Measurements from ENCODE around the gene TMEM208.

The TMEM208 gene

DNA sequence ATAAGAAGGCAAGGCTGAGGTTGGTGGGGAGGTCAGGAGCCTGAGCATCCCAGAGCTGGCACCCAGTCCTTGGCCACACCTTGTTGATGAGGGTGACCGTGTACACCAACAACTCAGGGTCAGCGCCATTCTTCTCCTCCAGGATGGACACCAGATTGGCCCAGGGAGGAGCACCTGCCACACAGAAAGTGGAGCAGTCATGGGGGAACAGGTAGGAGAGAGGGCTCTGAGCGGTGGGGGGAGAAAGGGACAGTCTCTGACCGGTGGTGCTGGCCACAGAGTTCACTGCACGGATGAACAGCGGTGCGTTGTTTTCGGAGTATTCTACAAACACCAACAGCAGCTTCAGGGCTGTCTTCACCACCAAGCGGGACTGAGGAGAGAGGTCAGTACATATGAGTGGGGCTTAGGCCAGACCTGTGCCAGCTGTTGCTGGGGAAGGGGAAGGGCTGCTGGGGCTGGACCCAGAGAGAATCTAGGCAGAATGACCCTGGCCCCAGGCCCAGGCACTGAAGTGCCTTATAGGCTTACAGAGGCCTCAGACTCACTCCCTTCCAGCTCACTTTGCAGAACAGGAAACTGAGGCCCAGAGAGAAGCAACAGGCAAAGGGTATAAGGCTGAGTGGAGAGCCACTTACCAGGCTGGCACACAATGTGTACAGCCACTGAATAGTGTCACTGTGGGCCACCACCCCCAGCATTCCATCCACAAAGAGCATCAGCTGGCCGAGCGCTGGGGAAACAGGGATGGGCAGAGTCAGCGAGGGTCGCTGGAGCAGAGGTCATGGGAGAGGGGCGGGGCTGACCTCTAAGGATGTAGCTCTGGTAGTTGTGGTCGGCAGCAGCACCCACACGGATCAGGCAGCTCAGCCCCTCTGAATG lies 10.7 kb downstream of the TMEM208 start:
- DNase-seq = no peak

DNA sequence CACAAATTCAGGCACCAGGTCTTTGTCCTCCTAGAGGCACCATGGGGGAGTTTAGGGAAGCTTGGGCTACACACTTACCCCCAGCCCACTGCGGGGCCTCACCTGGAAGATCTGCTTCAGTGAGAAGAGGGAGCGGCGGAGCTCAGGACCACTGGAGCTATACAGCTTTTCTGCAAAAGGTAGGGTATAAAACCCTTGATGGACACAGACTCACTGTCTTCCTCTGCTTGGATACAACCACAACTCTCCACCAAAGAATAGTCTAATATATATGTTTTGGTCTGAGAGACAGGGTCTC lies 11.3 kb downstream of the TMEM208 start:
- DNase-seq = no peak

DNA sequence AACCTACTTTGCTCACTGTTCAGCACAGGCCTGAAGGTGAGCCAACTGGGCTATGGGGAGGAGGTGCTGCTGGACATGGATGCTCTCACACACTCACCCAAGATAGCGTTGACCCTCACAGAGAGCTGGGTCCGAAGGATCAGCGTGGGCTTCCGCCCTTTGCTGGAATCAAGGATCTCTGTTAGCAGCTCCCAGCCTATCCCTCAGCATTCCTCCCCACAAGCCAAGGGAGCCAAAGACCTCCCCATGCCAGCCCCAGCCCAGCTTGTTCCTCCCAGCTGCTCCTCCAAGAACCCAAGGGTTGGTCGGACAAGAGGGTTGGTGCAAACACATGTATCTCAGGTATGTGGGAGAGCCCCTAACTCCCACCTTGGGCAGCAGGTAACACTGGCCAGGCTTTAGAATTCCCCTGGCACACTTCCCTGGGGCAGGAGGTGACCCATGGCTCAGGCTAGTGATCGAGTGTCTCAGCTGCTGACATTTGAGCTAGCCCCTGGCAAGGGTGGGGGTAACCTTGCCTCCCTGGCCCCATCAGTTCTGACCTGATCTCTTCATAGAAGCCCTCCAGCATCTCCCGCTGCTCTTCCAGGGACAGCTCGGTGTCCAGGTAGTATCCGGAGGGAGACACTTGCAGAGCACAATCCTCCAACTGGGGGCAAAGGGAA lies 12.0 kb downstream of the TMEM208 start:
- DNase-seq = no peak

DNA sequence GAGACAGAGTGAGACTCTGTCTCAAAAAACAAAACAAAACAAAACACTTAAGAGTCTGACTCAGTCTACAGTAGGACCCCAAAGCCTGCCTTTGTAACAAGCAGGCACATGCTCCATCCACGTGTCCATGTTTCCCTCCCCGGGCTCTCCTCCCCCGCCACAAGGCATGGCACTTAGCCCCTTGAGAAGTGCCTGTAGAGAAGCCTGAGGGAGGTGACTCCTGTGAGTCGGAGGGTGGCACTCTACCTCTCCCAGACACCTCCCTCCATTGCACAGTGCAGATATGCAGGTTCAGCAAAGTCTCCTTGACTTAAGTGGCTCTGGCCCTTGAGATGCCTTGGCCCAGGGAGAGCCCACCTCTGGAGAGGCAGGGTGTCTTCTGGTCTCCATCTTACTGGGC lies 13.6 kb downstream of the TMEM208 start:
- no peak for DNase-seq

DNA sequence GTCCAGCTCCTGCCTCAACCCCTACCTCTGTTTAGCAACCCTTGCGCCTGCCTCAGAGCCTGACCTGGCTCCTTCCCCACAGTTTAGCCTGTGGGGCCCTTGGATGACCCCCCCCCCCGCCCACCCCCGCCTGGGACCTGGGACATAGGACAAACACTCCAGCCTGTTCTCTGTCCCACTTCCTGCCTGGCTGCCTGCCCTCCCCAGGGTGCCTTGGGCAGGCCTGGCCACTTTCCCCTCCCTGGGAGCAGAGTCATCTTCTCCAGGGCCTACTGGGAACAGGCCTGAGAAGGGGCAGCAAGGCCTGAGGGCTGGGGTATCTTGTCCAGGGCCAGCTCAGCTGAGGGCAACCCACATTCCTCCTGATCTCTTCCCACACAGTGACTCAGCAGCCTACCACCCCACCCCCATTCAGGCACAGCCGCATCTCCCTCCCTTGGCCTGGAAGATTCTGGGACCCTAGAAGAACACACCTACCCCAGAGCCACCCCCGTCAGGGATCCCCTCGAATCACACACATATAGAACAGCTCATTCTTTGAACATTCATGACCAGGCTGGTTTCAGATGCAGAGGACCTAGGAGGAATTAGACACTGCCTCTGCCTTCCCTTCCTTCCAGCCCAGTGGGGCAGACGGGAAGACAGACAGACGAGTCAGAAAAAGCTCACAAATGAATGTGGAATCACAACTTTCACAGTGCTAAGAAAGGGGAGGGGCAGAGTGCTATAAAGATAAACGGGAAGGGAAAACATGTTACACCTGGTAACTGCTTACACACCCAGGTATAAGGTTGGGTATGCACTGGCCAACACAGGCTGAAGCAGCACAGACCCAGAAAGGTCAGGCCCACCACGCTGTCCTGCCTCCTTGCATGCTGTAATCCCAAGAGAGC lies 14.3 kb downstream of the TMEM208 start:
- no peak for DNase-seq

DNA sequence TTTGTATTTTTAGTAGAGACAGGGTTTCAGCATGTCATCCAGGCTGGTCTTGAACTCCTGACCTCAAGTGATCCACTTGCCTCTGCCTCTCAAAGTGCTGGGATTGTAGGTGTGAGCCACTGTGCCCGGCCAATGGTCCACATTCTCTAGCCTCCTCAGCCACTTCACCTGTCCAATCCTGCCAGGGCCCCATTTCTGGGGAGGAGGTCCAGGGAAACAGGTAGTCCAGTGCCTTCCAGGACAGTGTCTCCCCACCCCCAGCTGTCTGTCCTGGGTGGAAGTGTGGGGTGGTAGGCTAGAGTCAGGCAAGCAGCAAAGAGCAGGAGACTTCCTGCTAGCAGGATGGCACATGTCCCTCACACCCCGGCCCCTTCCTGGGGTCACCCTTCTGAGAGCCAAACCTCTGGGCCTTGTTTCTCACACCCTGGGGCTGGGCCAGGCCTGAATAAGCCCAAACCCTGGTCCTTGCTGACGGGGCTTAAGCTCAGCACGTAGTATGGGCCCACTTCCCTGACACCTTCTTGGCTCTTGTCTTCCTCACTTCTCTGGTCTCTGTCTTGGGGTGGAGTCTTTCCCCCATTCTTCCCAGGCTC lies 15.3 kb downstream of the TMEM208 start:
- DNase-seq = no peak

DNA sequence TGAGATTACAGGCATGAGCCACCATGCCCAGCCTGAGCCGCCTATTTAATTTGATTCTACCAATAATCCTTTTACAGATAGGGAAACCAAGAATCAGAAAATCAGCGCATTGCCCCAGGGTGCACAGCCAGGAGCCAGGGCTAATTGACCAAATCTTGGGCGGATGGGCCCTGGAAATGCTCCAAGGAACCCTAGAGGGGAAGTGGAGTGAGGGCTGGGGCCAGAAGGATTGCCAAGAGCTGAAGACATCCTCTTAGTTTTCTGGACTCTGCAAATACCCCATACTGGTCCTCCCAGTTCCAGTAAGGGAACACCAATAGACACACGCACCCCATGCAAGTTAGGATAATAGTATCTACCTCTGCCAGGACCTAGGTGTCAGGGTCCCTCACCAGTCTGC lies 16.6 kb downstream of the TMEM208 start:
- no peak for DNase-seq

DNA sequence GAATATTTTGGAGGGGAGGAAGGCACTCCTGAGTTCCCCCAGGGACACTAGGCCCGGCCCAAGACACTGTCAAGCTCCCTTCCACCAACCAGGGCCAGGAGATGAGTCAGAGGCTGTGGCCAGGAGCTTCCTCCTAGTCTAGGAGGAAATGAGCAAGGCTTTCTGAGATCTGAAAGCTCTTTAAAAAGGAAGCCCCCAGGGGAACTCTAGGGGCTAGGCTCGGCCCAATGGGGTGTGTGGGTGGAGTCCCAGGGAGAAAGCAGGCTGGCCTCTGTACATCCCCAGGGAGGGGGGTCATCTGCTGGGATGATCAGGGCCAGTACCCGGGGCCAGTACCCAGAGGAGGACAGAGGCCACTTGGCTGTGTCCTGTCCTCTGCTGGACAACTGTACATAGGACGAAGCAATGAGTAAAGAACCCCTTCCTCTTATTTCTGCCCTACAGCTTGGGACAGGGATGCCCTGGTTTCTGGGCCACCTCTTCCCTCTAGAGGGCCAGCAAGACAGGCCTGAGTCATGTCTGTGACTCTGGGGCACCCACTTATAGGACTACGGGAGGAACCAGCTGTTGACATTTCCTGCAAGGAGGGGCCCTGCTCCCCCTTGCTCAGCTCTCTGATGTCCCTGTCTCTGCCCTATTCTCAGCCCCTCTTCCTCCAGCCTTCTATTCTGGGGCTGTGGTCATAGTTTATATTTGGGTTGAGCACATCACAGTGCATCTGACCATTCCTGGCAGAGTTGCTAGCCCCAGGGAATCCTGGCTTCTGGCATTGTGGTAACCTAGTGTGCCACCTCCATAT lies 17.7 kb downstream of the TMEM208 start:
- DNase-seq = peak; percentile 83

DNA sequence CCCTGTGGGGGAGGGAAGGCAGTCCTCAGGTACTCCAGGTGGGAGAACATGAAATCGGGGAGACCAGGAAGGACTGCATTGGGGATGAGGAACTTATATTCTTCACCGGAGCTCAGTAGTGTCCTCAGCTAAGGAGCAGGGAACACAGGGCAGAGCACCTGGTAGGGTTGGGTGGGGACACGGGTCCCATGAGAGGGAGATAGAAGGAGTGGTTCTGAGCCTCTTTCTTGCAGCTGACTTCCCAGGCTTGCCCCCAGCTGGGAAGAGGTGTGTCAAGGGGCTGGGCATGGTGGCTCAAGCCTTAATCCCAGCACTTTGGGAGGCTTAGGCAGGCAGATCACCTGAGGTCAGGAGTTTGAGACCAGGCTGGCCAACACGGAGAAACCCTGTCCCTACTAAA lies 18.3 kb downstream of the TMEM208 start:
- no peak for DNase-seq

DNA sequence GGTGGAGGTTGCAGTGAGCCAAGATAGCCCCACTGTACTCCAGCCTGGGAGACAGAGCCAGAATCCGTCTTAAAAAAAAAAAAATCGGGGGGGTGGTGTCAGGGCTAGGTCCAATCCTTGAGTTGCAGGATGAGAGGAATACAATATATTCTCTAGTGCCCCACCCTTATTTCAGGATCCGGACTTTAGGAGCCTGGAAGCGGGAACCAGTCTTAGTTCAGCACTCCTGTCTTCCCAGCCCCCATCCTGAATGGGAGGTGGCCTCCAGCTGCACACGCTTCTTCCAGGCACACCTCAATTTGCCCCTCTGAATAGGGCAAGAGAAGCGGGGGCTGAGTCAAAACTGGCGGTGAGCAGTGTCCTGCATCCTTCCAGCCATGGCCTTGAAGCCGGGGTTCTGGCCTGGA lies 18.7 kb downstream of the TMEM208 start:
- no peak for DNase-seq

DNA sequence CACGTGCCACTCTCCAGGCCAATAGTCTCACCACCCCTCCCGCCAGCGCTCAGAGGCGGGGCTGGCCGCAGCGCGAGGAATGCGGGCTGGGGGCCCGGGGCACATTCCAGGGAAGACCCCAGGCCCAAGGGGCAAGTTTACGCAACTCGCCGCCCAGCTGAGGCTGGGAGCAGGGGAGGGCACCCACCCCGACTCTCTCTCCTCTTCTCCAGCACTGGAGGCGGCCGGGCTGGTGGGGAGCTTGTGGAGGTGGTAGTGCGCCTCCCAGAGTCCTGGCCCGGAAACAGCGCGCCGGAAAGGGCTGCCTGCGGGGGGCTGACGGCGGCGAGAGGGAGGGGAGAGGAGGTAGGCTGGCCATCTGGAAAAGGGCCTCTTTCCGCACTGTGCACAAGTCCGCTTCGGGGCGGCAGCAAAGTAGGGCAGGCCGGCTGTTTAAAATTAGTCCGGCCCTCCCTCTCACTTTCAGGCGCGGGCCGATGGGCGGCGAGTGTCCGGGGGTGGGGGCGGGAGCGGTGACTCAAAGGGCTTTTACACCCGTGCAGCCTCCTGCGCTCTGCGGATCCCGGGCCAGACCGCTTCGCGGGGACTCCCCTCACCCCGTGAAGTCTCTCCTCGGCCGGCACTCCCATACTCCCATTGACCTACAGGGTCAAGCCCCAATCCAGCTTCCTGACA lies 19.3 kb downstream of the TMEM208 start:
- peak; percentile 52 for DNase-seq

DNA sequence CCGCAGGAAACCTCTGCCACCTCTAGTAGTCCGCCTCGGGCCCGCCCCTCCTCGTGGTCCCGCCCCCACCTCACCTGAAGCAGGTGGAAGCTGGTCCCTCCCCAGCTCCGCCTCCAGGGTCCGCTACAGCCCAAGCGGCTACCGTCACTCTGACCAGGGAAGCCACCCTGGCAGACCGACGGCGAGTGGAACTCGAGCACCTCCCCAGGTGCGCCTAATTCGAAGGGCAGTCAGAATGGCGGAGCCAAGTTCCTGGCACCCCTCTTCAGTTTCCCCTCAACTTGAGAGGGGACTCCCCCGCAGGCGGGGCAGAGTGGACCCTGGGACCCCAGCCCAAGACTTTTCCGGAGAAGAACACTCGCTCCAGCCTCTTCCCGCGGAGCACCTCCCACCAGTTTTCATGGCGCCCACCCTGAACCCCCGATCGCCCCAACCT lies 19.8 kb downstream of the TMEM208 start:
- DNase-seq = no peak

DNA sequence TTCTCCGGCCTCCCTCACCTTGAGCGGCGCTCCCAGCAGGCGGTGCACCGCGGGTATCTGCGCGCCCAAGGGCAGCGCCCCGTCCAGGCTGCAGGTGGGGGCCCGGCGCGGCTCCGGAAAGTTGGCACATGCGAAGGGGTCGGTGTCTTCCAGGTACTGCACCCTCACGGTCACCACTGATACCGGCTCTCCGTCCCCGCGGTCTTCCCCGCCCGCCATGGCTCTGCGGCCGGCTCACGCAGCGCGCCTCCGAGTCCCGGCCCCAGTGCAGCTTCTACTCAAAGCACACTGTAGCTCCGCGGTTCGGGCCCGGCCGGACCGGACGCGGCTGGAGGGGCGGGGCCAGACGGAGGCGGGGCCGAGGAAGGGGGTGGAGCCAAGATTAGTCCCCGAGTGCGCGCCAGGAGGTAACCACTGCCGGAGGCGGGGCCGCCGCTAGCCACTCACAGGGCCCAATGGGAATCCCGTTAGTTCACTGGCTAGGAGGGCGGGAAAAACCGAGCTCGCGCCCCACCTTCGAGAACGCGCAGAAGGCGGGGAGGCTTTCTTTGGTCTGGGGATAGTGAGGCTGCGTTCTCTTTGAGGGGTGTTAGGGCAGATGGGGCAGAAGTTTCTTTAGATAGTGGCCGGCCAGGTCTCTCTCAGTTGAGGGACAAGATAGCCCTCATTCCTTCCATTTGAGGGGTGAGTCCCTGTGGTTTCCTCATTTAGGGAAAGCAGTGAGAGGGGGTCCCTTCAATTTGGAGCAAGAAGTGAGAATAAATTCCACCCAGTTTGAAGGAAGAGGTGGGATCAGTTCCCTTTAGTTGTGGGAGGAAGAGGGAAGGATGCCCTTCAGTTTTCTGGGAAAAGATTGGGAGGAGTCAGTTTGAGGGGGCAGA lies 20.5 kb downstream of the TMEM208 start, which contains the start of gene FHOD1:
Gene FHOD1, minus strand, starts transcription at position 290 of the 881 bp plus-strand sequence. Its CDS starts 71 bp downstream, at position 219.
- peak; percentile 98 for DNase-seq

DNA sequence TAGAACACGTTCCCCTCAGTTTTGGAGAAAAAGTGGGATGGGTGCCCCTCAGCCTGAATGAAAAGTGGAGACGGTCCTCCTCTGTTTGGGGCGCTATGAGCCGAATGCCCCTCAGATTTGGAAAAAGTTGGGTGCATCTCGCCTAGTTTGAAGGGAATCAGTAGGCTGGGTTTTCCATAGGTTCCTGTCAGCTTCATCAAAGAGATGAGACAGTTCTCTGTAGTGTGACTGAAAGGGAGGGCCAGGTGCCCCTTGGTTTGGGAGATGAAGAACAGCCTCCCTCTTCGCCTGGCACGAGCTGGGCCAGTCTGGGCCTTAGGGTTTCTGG lies 21.1 kb downstream of the TMEM208 start:
- DNase-seq = no peak

DNA sequence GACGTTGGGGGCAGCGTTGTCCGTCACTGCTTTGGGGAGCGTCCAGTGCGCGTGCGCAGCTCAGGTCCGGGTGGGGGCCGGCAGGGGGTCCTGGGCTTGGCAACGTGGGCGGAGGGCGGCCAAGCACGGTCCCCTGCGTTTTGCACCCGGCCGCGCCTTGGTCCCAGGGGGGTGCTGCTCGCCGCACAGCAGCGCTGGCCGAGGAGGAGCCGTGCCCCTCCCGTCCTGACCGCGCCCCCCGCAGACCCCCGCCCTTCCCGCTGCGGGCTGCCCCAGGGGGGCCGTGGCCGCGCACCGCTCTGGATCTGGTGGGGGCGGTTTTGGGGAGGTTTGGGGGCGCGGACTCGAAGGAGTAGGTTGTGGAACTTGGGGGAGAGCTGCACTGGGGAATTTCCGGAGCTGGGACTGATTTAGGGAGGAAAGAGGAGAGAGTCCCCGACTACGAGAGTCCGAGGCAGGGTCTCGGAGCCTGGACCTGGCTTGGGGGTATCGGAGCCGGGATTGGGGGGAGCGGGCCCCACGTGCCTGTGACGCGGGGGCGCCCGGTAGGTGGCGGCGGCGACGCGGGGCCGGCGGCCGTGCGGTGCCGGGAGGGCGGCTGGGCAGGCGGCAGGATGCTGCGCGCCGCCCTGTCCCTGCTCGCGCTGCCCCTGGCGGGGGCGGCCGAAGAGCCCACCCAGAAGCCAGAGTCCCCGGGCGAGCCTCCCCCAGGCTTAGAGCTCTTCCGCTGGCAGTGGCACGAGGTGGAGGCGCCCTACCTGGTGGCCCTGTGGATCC lies 21.7 kb downstream of the TMEM208 start, which contains the start of gene SLC9A5:
Gene SLC9A5, plus strand, starts transcription at position 579 of the 777 bp plus-strand sequence. Its CDS starts 36 bp downstream, at position 615.
- peak; percentile 34 for DNase-seq

DNA sequence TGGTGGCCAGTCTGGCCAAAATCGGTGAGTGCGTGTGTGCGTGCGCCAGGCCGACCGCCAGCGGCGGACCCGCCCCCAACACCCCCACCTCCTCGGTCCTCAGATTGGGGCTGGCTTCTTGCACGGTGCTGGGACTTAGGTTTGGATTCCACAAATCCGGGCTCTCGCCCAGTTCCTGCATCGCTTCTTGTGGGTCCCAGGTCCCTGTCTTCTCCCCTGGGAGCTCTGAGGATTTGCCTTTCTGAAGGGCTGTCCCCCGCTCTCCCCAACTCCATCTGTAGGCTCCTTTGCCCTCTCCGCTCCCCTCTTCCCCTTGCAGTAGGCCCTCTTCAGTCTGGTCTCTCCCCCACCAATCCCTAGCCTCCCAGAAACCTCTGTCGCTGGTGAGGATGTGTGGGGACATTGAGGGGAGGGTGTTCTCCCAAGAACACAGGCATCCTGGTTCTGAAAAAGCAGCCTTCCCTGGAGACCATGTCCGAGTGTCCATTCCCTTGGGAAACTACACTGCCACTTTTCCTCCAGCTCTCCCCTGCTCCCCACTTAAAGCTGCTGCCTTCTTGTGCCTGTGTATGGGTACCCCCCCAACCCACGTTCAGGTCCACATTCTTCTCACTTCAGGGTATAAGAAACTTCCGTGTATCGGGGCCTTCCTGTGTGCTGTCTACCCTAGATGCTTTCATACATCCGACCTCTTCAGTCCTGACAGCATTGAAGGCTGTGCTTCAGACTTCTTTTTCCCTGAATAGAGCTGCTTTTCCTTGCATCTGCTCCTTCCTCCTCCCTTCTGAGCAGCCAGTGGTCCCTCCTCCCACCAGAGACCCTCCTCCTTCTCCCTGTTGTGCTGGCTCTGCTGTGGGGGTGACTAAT lies 22.5 kb downstream of the TMEM208 start:
- no peak for DNase-seq

DNA sequence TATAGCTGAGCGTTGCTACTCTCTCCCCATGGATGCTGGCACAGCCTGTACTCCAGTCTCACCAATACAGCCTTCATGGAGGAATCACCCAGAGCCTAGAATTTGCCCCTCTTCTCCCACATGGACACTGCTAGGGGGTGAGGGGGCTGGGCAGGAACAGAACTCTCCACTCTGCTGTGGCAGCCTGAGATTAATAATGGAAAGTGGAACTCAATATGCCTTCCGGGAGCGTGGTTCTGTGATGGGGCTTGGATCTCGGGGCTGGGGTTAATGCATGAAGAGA lies 23.1 kb downstream of the TMEM208 start:
- no peak for DNase-seq

DNA sequence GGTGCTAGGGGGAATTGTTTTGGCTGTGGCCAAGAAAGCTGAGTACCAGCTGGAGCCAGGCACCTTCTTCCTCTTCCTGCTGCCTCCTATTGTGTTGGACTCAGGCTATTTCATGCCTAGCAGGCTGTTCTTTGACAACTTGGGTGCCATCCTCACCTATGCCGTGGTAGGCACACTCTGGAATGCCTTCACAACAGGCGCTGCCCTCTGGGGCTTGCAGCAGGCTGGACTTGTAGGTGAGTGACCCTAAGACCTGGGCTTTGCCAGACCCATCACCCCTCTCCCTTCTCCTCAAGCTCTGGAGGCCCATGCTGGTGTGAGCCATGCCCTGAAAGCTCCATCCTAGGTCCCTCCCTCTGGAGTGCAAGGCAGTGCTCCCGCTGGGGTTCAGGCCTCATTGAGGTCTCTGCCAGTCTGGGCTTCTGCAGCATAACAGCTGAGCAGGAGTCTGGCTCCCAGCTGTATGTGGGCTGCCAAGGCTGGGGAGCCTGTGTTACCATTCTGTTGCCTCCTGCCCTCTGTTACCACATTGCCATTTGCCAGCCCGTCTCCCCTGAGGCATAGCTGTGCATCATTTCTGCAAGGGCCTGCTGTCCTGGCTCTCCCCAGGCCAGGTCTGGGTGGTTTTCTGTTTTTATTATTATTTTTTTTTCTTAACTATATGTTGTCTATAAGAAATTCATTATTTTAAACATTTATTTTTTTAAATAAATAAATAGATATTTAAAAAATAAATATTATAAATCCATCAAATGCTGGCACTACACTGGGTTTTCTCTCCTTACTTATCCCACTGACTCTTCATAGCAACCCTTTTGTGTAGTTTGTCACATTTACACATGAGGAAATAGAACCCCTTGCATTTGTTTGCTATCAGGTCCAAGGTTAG lies 25.9 kb downstream of the TMEM208 start:
- DNase-seq = no peak
